GM21825 (cell line): Measurements from ENCODE around the gene MRM2.

Experiments used
- ATAC-seq: cut with Tn5 transposase; IDR thresholded peaks from one replicate; pipeline ENCODE4 v1.9.1; 2021; ENCODE audit warnings: mild to moderate bottlenecking, moderate library complexity; ENCODE audit not compliant: unreplicated experiment

Gene MRM2

GRCh38 chr7:2225336-2225735, 16.7 kb downstream of the MRM2 start:
- ATAC-seq, result no peak

- ATAC-seq, result no peak
Observed at GRCh38 chr7:2224934-2225333, 17.1 kb downstream of the MRM2 start.

- no peak for ATAC-seq
Observed at GRCh38 chr7:2224491-2224928, 17.5 kb downstream of the MRM2 start.

- no peak for ATAC-seq
Observed at GRCh38 chr7:2223321-2223720, 18.7 kb downstream of the MRM2 start.

GRCh38 chr7:2222516-2222915, 19.5 kb downstream of the MRM2 start:
- no peak for ATAC-seq

- no peak for ATAC-seq
Observed at GRCh38 chr7:2220954-2221353, 21.1 kb downstream of the MRM2 start.

- ATAC-seq, result no peak
Observed at GRCh38 chr7:2220506-2220905, 21.5 kb downstream of the MRM2 start.

- ATAC-seq, result no peak
Observed at GRCh38 chr7:2220030-2220429, 22.0 kb downstream of the MRM2 start.

- ATAC-seq, result no peak
Observed at GRCh38 chr7:2219606-2220005, 22.4 kb downstream of the MRM2 start.

- no peak for ATAC-seq
Observed at GRCh38 chr7:2219136-2219535, 22.9 kb downstream of the MRM2 start.

- ATAC-seq, result no peak
Observed at GRCh38 chr7:2218444-2218785, 23.6 kb downstream of the MRM2 start.

- no peak for ATAC-seq
Observed at GRCh38 chr7:2217716-2218443, 24.1 kb downstream of the MRM2 start.

- ATAC-seq, result no peak
Observed at GRCh38 chr7:2217206-2217605, 24.8 kb downstream of the MRM2 start.

GRCh38 chr7:2215851-2216250, 26.2 kb downstream of the MRM2 start:
- no peak for ATAC-seq

GRCh38 chr7:2214636-2215035, 27.4 kb downstream of the MRM2 start:
- ATAC-seq, result no peak

- ATAC-seq, result no peak
Observed at GRCh38 chr7:2213551-2214215, 28.3 kb downstream of the MRM2 start.

GRCh38 chr7:2212906-2213305, 29.1 kb downstream of the MRM2 start:
- no peak for ATAC-seq

GRCh38 chr7:2211926-2212325, 30.1 kb downstream of the MRM2 start:
- no peak for ATAC-seq

- ATAC-seq, result no peak
Observed at GRCh38 chr7:2211259-2211880, 30.6 kb downstream of the MRM2 start.

- no peak for ATAC-seq
Observed at GRCh38 chr7:2210551-2211258, 31.3 kb downstream of the MRM2 start.

- ATAC-seq, result no peak
Observed at GRCh38 chr7:2209961-2210323, 32.1 kb downstream of the MRM2 start.
